HepG2 (cell line): Measurements from ENCODE around the gene ATXN7L3. TPM values are rescaled to one million over a fixed set of nuclear protein-coding genes. Genes with fewer than 3 reads are reported as not detected.

Source experiments
- DPF2 ChIP-seq: sonication (generic); formaldehyde crosslinking; IDR thresholded peaks from 2 replicates; pipeline ENCODE4 v1.4.0; 2020; ENCODE audit warnings: mild to moderate bottlenecking, low read depth, missing genetic modification reagents, borderline replicate concordance
- EEA1 ChIP-seq: sonication (generic); formaldehyde crosslinking; IDR thresholded peaks from 2 replicates; pipeline ENCODE4 v1.5.1; 2020; ENCODE audit warnings: mild to moderate bottlenecking, missing genetic modification reagents, borderline replicate concordance
- MBNL3 ChIP-seq: fragments of 250-450 bp; sonication (Bioruptor Pico); conservative IDR thresholded peaks from 2 replicates; pipeline ENCODE4 v1.8.0; 2022; ENCODE audit warnings: mild to moderate bottlenecking, inconsistent platforms
- MED13 ChIP-seq: sonication (generic); formaldehyde crosslinking; IDR thresholded peaks from 2 replicates; pipeline ENCODE4 v1.5.0; 2020; ENCODE audit warnings: missing genetic modification reagents
- PLRG1 ChIP-seq: fragments of 450-650 bp; conservative IDR thresholded peaks from 2 replicates; pipeline ENCODE4 v1.6.1; 2016
- SNAPC4 ChIP-seq: sonication (generic); formaldehyde crosslinking; IDR thresholded peaks from 2 replicates; pipeline ENCODE4 v1.4.0; 2020; ENCODE audit warnings: mild to moderate bottlenecking, missing genetic modification reagents
- TAF15 ChIP-seq: fragments of 200-400 bp; formaldehyde crosslinking; IDR thresholded peaks from one replicate; pipeline ENCODE4 v1.6.1; 2018; ENCODE audit warnings: mild to moderate bottlenecking, low read depth, low read length; ENCODE audit not compliant: poor library complexity, severe bottlenecking
- TBP ChIP-seq: sonication (generic); formaldehyde crosslinking; IDR thresholded peaks from 2 replicates; pipeline ENCODE4 v1.5.0; 2020; ENCODE audit warnings: missing genetic modification reagents
- YEATS4 ChIP-seq: sonication (generic); formaldehyde crosslinking; IDR thresholded peaks from 2 replicates; pipeline ENCODE4 v1.4.0; 2020; ENCODE audit warnings: missing genetic modification reagents, borderline replicate concordance
- ZNF367 ChIP-seq: sonication (generic); formaldehyde crosslinking; IDR thresholded peaks from 2 replicates; pipeline ENCODE4 v1.4.0; 2020; ENCODE audit warnings: missing genetic modification reagents, borderline replicate concordance
- ZNF646 ChIP-seq: sonication (generic); formaldehyde crosslinking; IDR thresholded peaks from 2 replicates; pipeline ENCODE4 v1.9.0; 2021; ENCODE audit warnings: mild to moderate bottlenecking, missing genetic modification reagents
- ZNF75D ChIP-seq: sonication (generic); formaldehyde crosslinking; IDR thresholded peaks from 2 replicates; pipeline ENCODE4 v1.8.1; 2023; ENCODE audit warnings: missing genetic modification reagents, mild to moderate bottlenecking, borderline replicate concordance
- ZNF780A ChIP-seq: sonication (generic); formaldehyde crosslinking; IDR thresholded peaks from 2 replicates; pipeline ENCODE4 v1.8.0; 2022; ENCODE audit warnings: mild to moderate bottlenecking, missing genetic modification reagents, moderate library complexity
- ZNF841 ChIP-seq: sonication (generic); formaldehyde crosslinking; IDR thresholded peaks from 2 replicates; pipeline ENCODE4 v1.8.1; 2023; ENCODE audit warnings: missing genetic modification reagents, borderline replicate concordance
- polyA plus RNA-seq, 8 experiments: library from polyadenylated mRNA; depleted of rRNA in 3 of 8; stranded (reverse) in 7 of 8; unstranded in 1 of 8; fragments of >200 nt; fragmentation: Illumina TruSeq in 4 of 8; extraction: Trizol in 4 of 8; gene quantifications; 2 replicates each; pipeline versions ENCODE4 v1.2.1 to v1.2.3, GENCODE V29; 2011 to 2016; ENCODE audit warnings: low read depth in 4 of 8, missing spikeins in 1 of 8, mixed read lengths in 1 of 8; ENCODE audit not compliant: insufficient read depth in 1 of 8
- total RNA-seq, 5 experiments: library from RNA; depleted of rRNA; stranded (reverse); fragments of >200 nt; fragmentation: Illumina TruSeq; extraction: Trizol; gene quantifications; 2 replicates each; pipeline ENCODE4 v1.2.3, GENCODE V29; 2016; ENCODE audit warnings: low read depth in 1 of 5
- TF ChIP-seq, protein P1 (sequence below): IDR thresholded peaks from 2 replicates; pipeline ENCODE4 v1.6.1; 2016; ENCODE audit warnings: mild to moderate bottlenecking
- TF ChIP-seq, protein P2 (sequence below): sonication (generic); formaldehyde crosslinking; IDR thresholded peaks from 2 replicates; pipeline ENCODE4 v1.4.0; 2020; ENCODE audit warnings: mild to moderate bottlenecking, low read depth, missing genetic modification reagents

The ATXN7L3 gene
- total and polyA plus RNA-seq, 2 of the 13 experiments (the other 11 are each of a cell fraction or from before 2014, with no cell fraction given): 44.5 to 59.1 TPM

- TF ChIP-seq ZNF646 (CRISPR knock-in tag) (no peak), PLRG1 (no peak), EEA1 (CRISPR knock-in tag) (no peak), ZNF841 (CRISPR knock-in tag) (no peak), ZNF780A (CRISPR knock-in tag) (no peak), TBP (CRISPR knock-in tag) (no peak), TAF15 (no peak), ZNF367 (CRISPR knock-in tag) (no peak), DPF2 (0 out of 2 replicates have a peak, but pooled peaks have one; percentile 25), MED13 (no peak), SNAPC4 (CRISPR knock-in tag) (no peak), MBNL3 (CRISPR knock-in tag) (no peak), YEATS4 (CRISPR knock-in tag) (peak; percentile 85), ZNF75D (CRISPR knock-in tag) (no peak)
- TF ChIP-seq, protein P1, sequence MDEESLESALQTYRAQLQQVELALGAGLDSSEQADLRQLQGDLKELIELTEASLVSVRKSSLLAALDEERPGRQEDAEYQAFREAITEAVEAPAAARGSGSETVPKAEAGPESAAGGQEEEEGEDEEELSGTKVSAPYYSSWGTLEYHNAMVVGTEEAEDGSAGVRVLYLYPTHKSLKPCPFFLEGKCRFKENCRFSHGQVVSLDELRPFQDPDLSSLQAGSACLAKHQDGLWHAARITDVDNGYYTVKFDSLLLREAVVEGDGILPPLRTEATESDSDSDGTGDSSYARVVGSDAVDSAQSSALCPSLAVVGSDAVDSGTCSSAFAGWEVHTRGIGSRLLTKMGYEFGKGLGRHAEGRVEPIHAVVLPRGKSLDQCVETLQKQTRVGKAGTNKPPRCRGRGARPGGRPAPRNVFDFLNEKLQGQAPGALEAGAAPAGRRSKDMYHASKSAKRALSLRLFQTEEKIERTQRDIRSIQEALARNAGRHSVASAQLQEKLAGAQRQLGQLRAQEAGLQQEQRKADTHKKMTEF (CRISPR knock-in tag): peak; percentile 73
- TF ChIP-seq, protein P2, sequence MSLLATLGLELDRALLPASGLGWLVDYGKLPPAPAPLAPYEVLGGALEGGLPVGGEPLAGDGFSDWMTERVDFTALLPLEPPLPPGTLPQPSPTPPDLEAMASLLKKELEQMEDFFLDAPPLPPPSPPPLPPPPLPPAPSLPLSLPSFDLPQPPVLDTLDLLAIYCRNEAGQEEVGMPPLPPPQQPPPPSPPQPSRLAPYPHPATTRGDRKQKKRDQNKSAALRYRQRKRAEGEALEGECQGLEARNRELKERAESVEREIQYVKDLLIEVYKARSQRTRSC (CRISPR knock-in tag): no peak
Measured at GRCh38 chr17:44200478-44201155, 933 bp upstream of the ATXN7L3 start (continued).
